ENCODE data around the gene PIAS2.
"Not testable (repeated sequence)": the region's sequence is repeated elsewhere in the genome, so short reads cannot be mapped to it uniquely, and the experiment has no call there.

PIAS2 gene

GRCh38 chr18:46833899-46834298 is 83.4 kb downstream of the PIAS2 start:
- no peak overlapping the region for H3K4me3 ChIP-seq (IDR thresholded peaks at IDR 0.05; ENCODE audit: insufficient read depth, low read depth, low read length)
- H3K4me2 ChIP-seq, result no peak overlapping the region
- no peaks in the 10 kb centered on the region for H3K79me2 ChIP-seq (ENCODE audit: insufficient read depth, low read depth)
- no peak overlapping the region for H2AFZ ChIP-seq (ENCODE audit: low read depth)
- no peaks in the 10 kb centered on the region for H3K27me3 ChIP-seq (ENCODE audit: insufficient read depth, low read depth)
- TF ChIP-seq, protein P1, sequence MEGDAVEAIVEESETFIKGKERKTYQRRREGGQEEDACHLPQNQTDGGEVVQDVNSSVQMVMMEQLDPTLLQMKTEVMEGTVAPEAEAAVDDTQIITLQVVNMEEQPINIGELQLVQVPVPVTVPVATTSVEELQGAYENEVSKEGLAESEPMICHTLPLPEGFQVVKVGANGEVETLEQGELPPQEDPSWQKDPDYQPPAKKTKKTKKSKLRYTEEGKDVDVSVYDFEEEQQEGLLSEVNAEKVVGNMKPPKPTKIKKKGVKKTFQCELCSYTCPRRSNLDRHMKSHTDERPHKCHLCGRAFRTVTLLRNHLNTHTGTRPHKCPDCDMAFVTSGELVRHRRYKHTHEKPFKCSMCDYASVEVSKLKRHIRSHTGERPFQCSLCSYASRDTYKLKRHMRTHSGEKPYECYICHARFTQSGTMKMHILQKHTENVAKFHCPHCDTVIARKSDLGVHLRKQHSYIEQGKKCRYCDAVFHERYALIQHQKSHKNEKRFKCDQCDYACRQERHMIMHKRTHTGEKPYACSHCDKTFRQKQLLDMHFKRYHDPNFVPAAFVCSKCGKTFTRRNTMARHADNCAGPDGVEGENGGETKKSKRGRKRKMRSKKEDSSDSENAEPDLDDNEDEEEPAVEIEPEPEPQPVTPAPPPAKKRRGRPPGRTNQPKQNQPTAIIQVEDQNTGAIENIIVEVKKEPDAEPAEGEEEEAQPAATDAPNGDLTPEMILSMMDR (conservative IDR thresholded peaks at IDR 0.05; ENCODE audit: low read depth, low read length), result no peak
- H3K27ac ChIP-seq, result no peak overlapping the region
- H4K20me1 ChIP-seq (ENCODE audit: insufficient read depth), result no peaks in the 10 kb centered on the region
- H3K36me3 ChIP-seq (ENCODE audit: insufficient read depth), result no peaks in the 10 kb centered on the region; the same call in 1 of the 2 replicates
- H3K4me1 ChIP-seq (ENCODE audit: low read depth, poor library complexity, severe bottlenecking), result no peaks in the 10 kb centered on the region
- H3K9ac ChIP-seq, result no peak overlapping the region

GRCh38 chr18:46832849-46833248 is 84.5 kb downstream of the PIAS2 start:
- no peaks in the 10 kb centered on the region; the same call in 1 of the 2 replicates for H3K36me3 ChIP-seq (ENCODE audit: insufficient read depth)
- no peaks in the 10 kb centered on the region for H4K20me1 ChIP-seq (ENCODE audit: insufficient read depth)

DNA sequence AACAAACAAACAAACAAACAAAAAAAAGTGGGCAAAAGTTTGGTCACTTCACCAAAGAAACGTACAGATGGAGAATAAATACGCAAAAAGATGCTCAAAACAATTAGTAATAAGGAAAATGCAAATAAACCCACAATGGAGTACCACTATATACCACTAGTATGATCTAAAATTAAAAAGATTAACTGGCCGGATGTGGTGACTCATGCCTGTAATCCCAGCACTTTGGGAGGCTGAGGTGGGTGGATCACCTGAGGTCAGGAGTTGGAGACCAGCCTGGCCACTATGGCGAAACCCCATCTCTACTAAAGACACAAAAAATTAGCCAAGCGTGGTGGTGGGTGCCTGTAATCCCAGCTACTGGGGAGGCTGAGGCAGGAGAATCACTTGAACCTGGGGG is 84.9 kb downstream of the PIAS2 start:
- not testable (repeated sequence) for H3K4me2 ChIP-seq; H3K36me3 ChIP-seq (ENCODE audit: insufficient read depth); H2AFZ ChIP-seq (ENCODE audit: low read depth); H3K27me3 ChIP-seq (ENCODE audit: insufficient read depth, low read depth); H4K20me1 ChIP-seq (ENCODE audit: insufficient read depth); H3K4me3 ChIP-seq (IDR thresholded peaks at IDR 0.05; ENCODE audit: insufficient read depth, low read depth, low read length); H3K9ac ChIP-seq; H3K4me1 ChIP-seq (ENCODE audit: low read depth, poor library complexity, severe bottlenecking); H3K79me2 ChIP-seq (ENCODE audit: insufficient read depth, low read depth); H3K27ac ChIP-seq

More at GRCh38 chr18:46832849-46833248, 84.5 kb downstream of the PIAS2 start:
- Histone ChIP-seq H3K9ac (no peak overlapping the region), H3K27ac (no peak overlapping the region), H3K27me3 (ENCODE audit: insufficient read depth, low read depth) (no peaks in the 10 kb centered on the region), H3K4me1 (ENCODE audit: low read depth, poor library complexity, severe bottlenecking) (no peaks in the 10 kb centered on the region), H3K4me2 (no peak overlapping the region), H3K79me2 (ENCODE audit: insufficient read depth, low read depth) (no peaks in the 10 kb centered on the region), H2AFZ (ENCODE audit: low read depth) (no peak overlapping the region), H3K4me3 (IDR thresholded peaks at IDR 0.05; ENCODE audit: insufficient read depth, low read depth, low read length) (no peak overlapping the region)
- TF ChIP-seq, protein P1 (conservative IDR thresholded peaks at IDR 0.05; ENCODE audit: low read depth, low read length), result no peak

DNA sequence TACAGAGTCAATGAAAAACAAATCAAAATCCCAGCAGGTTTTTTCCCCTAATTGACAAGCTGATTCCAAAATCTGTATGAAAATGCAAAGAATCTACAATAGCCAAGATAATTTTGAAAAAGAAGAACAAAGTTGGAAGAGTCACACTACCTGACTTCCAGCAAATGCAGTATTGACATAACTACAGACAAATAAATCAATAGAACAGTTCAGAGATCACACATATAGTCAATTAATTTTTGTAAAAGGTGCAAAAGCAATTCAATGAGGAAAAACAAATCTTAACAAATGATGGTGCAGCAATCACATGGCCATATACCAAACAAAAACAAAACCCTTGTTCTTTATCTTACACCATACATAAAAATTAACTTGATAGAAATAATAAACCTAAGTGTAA is 85.9 kb downstream of the PIAS2 start:
- Histone ChIP-seq H2AFZ (ENCODE audit: low read depth) (no peak overlapping the region), H3K27me3 (ENCODE audit: insufficient read depth, low read depth) (no peaks in the 10 kb centered on the region), H3K36me3 (ENCODE audit: insufficient read depth) (no peaks in the 10 kb centered on the region; the same call in 1 of the 2 replicates), H3K27ac (no peak overlapping the region), H4K20me1 (ENCODE audit: insufficient read depth) (no peaks in the 10 kb centered on the region), H3K4me3 (IDR thresholded peaks at IDR 0.05; ENCODE audit: insufficient read depth, low read depth, low read length) (no peak overlapping the region), H3K4me2 (no peak overlapping the region), H3K4me1 (ENCODE audit: low read depth, poor library complexity, severe bottlenecking) (no peaks in the 10 kb centered on the region), H3K9ac (no peak overlapping the region), H3K79me2 (ENCODE audit: insufficient read depth, low read depth) (no peaks in the 10 kb centered on the region)
- TF ChIP-seq, protein P1 (conservative IDR thresholded peaks at IDR 0.05; ENCODE audit: low read depth, low read length), result no peak

DNA sequence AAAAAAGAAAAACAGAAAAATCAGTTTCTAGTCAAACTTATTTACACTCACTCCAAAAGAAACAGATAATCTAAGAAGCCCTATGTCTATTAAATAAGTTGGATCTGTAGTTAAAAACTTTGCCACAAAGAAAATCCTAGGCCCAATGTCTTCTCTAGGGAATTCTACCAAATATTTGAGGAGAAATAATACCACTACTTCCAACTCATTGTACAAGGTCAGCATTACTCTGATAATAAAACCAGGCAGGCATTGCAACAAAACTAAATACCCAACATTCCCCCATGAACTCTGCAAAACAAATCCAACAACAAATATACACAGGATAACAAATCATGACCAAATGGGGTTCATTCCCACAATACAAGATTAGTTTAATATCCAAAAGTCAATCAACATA is 86.7 kb downstream of the PIAS2 start:
- TF ChIP-seq, protein P1 (conservative IDR thresholded peaks at IDR 0.05; ENCODE audit: low read depth, low read length), result no peak
- H3K36me3 ChIP-seq (ENCODE audit: insufficient read depth), result no peaks in the 10 kb centered on the region; the same call in 1 of the 2 replicates
- no peak overlapping the region for H2AFZ ChIP-seq (ENCODE audit: low read depth)
- no peak overlapping the region for H3K27ac ChIP-seq
- H3K4me1 ChIP-seq (ENCODE audit: low read depth, poor library complexity, severe bottlenecking), result no peaks in the 10 kb centered on the region
- no peaks in the 10 kb centered on the region for H4K20me1 ChIP-seq (ENCODE audit: insufficient read depth)
- no peak overlapping the region for H3K4me2 ChIP-seq
- no peak overlapping the region for H3K4me3 ChIP-seq (IDR thresholded peaks at IDR 0.05; ENCODE audit: insufficient read depth, low read depth, low read length)
- H3K27me3 ChIP-seq (ENCODE audit: insufficient read depth, low read depth), result no peaks in the 10 kb centered on the region
- no peaks in the 10 kb centered on the region for H3K79me2 ChIP-seq (ENCODE audit: insufficient read depth, low read depth)
- no peak overlapping the region for H3K9ac ChIP-seq
